Brain microvascular endothelial cell (primary cell): ENCODE data around the gene SLC51B.

Experiments used
- DNase-seq: peaks from one replicate; pipeline ENCODE4 v3.0.0-alpha.2; 2020
- H3K27ac ChIP-seq: fragments of 250-450 bp; sonication (Bioruptor Pico); 2 replicates; pipeline ENCODE4 v1.5.1; 2020; ENCODE audit warnings: mild to moderate bottlenecking, moderate library complexity
- H3K27me3 ChIP-seq: fragments of 250-450 bp; sonication (Bioruptor Pico); replicated peaks from 2 replicates; pipeline ENCODE4 v1.5.1; 2020; ENCODE audit warnings: mild to moderate bottlenecking
- H3K36me3 ChIP-seq: fragments of 250-450 bp; sonication (Bioruptor Pico); replicated peaks from 2 replicates; pipeline ENCODE4 v1.5.1; 2020; ENCODE audit warnings: mild to moderate bottlenecking
- H3K4me3 ChIP-seq: 2 replicates; pipeline ENCODE4 v1.5.1; 2011; ENCODE audit warnings: low read depth, mild to moderate bottlenecking, control low read depth, low read length, moderate library complexity
- CTCF ChIP-seq: IDR thresholded peaks from 2 replicates; pipeline ENCODE4 v1.5.1; 2011; ENCODE audit warnings: low read depth, mild to moderate bottlenecking, moderate library complexity, low read length, control low read depth, inconsistent platforms; ENCODE audit errors: missing control alignments
- in situ Hi-C: cut with HindIII; loops from 2 replicates; pipeline ENCODE4 v1.10.0; 2017; ENCODE audit warnings: low sequenced_read_pairs, low pct_ligation_motif_present

Gene SLC51B

GRCh38 chr15:65076486-65077290 lies 31.5 kb downstream of the SLC51B start, which contains the start of gene KBTBD13:
Gene KBTBD13 (plus strand): TSS chr15:65076746. CDS start chr15:65076816, 70 bp downstream.
- in situ Hi-C loops: no loop called here
- Histone ChIP-seq H3K27me3 (peaks cover 5% of the 10 kb centered on the region), H3K4me3 (no peak within 1 kb of the TSS), H3K27ac (no peak within 1 kb of the TSS), H3K36me3 (no peaks in the 10 kb centered on the region)
- no peak for DNase-seq
- no peak for TF ChIP-seq CTCF

- in situ Hi-C loops: no loop called here
- H3K27me3 ChIP-seq: peaks cover 5% of the 10 kb centered on the region
- TF ChIP-seq CTCF: no peak
These were observed 32.2 kb downstream of the SLC51B start for GRCh38 chr15:65077291-65077980.

GRCh38 chr15:65077981-65078352 lies 32.8 kb downstream of the SLC51B start:
- no peaks in the 10 kb centered on the region for H3K36me3 ChIP-seq
- peak; percentile 77 for TF ChIP-seq CTCF
- in situ Hi-C loops: no loop called here
- H3K27me3 ChIP-seq: peaks cover 5% of the 10 kb centered on the region
- no peak overlapping the region for H3K4me3 ChIP-seq
- DNase-seq: peak; percentile 12
- no peak overlapping the region for H3K27ac ChIP-seq

More at GRCh38 chr15:65077291-65077980, 32.2 kb downstream of the SLC51B start:
- H3K4me3 ChIP-seq: no peak overlapping the region
- DNase-seq: no peak
- H3K36me3 ChIP-seq: no peaks in the 10 kb centered on the region
- H3K27ac ChIP-seq: no peak overlapping the region

GRCh38 chr15:65079580-65079979 lies 34.4 kb downstream of the SLC51B start:
- Histone ChIP-seq H3K36me3 (no peaks in the 10 kb centered on the region), H3K4me3 (no peak overlapping the region), H3K27me3 (peaks cover 5% of the 10 kb centered on the region), H3K27ac (no peak overlapping the region)
- TF ChIP-seq CTCF: no peak
- in situ Hi-C loops: no loop called here
- no peak for DNase-seq

- H3K36me3 ChIP-seq: no peaks in the 10 kb centered on the region
- no peak overlapping the region for H3K27ac ChIP-seq
- peaks cover 5% of the 10 kb centered on the region for H3K27me3 ChIP-seq
- no peak for DNase-seq
- H3K4me3 ChIP-seq: no peak overlapping the region
- in situ Hi-C loops: no loop called here
- TF ChIP-seq CTCF: no peak
These were observed 36.1 kb downstream of the SLC51B start for GRCh38 chr15:65081270-65081669.
